H1 (cell line): Measurements from ENCODE around the gene GANC. TPM values are rescaled to one million over a fixed set of nuclear protein-coding genes. Genes with fewer than 3 reads are reported as not detected.
"Not testable (repeated sequence)": the region's sequence is repeated elsewhere in the genome, so short reads cannot be mapped to it uniquely, and the experiment has no call there.

Experiments
- CTCF ChIA-PET: fragments of 300-600 bp; sonication (Branson Sonifier 250); formaldehyde crosslinking; loops from one replicate; lab custom pipeline; 2021; ENCODE audit not compliant: partially characterized antibody; lab: Charles Lee
- POLR2A ChIA-PET: fragments of 300-600 bp; sonication (Branson Sonifier 250); formaldehyde crosslinking; loops from one replicate; lab custom pipeline; 2021; ENCODE audit warnings: inconsistent platforms; ENCODE audit not compliant: partially characterized antibody; lab: Charles Lee
- DNase-seq, 2 experiments: peaks; one replicate each; pipeline versions ENCODE4 v3.0.0 to v3.0.0-alpha.2; 2010 to 2022; ENCODE audit warnings: low spot score in 2 of 2, low read depth in 1 of 2, mixed read lengths in 1 of 2
- FAIRE-seq: peaks from 2 replicates; lab custom pipeline; 2011; peaks lifted over from hg19 to GRCh38; lab: Jason Lieb, UNC
- H2AFZ ChIP-seq: 2 replicates; pipeline ENCODE4 v1.8.1; 2012; ENCODE audit warnings: low read length, inconsistent platforms
- H2AK5ac ChIP-seq: 2 replicates; pipeline ENCODE4 v1.6.1; 2013; ENCODE audit warnings: low read depth, low read length
- H2BK120ac ChIP-seq: replicated peaks from 2 replicates; pipeline ENCODE3; 2013; ENCODE audit warnings: low read depth, low read length, inconsistent platforms
- H2BK12ac ChIP-seq: 2 replicates; pipeline ENCODE4 v1.6.1; 2013; ENCODE audit warnings: low read depth, low read length
- H2BK15ac ChIP-seq: 2 replicates; pipeline ENCODE4 v1.6.1; 2013; ENCODE audit warnings: low read length
- H2BK20ac ChIP-seq: 2 replicates; pipeline ENCODE4 v1.6.1; 2013; ENCODE audit warnings: low read length
- H2BK5ac ChIP-seq: 2 replicates; pipeline ENCODE4 v1.6.1; 2013; ENCODE audit warnings: low read depth, low read length
- H3K14ac ChIP-seq: 2 replicates; pipeline ENCODE4 v1.6.1; 2013; ENCODE audit warnings: inconsistent platforms; ENCODE audit not compliant: insufficient read length
- H3K18ac ChIP-seq: 2 replicates; pipeline ENCODE4 v1.6.1; 2013; ENCODE audit warnings: low read length; ENCODE audit errors: extremely low read depth
- H3K23ac ChIP-seq: 2 replicates; pipeline ENCODE4 v1.6.1; 2013; ENCODE audit warnings: inconsistent platforms; ENCODE audit not compliant: insufficient read length
- H3K23me2 ChIP-seq: 2 replicates; pipeline ENCODE4 v1.6.1; 2013; ENCODE audit warnings: low read depth, low read length
- H3K27ac ChIP-seq: 2 replicates; pipeline ENCODE4 v1.6.1; 2011; ENCODE audit warnings: low read depth, low read length, inconsistent platforms
- H3K27me3 ChIP-seq, 4 experiments: replicated peaks in 1 of 4; 1 replicate in 1 of 4; 2 replicates in 3 of 4; pipeline versions ENCODE4 v1.6.1 to v1.8.1; 2011 to 2013; ENCODE audit warnings: low read length in 3 of 4, mild to moderate bottlenecking in 3 of 4, inconsistent platforms in 2 of 4, mixed read lengths in 2 of 4, moderate library complexity in 1 of 4; ENCODE audit not compliant: control insufficient read depth in 3 of 4, insufficient read depth in 3 of 4; ENCODE audit errors: extremely low read depth in 1 of 4
- H3K36me3 ChIP-seq, 4 experiments: 2 replicates each; pipeline versions ENCODE4 v1.6.1 to v1.8.1; 2011 to 2013; ENCODE audit warnings: mild to moderate bottlenecking in 4 of 4, low read length in 3 of 4, moderate library complexity in 2 of 4, control low read depth in 1 of 4, inconsistent platforms in 1 of 4; ENCODE audit not compliant: insufficient read depth in 4 of 4, control insufficient read depth in 2 of 4
- H3K4ac ChIP-seq: replicated peaks from 2 replicates; pipeline ENCODE3; 2013; ENCODE audit warnings: low read length, low read depth, mixed read lengths, inconsistent platforms; ENCODE audit not compliant: insufficient read length
- H3K4me1 ChIP-seq, 4 experiments: replicated peaks in 1 of 4; 1 replicate in 1 of 4; 2 replicates in 3 of 4; pipeline versions ENCODE4 v1.6.1 to v1.8.1; 2011 to 2013; ENCODE audit warnings: low read length in 3 of 4, inconsistent platforms in 2 of 4, mixed read lengths in 1 of 4; ENCODE audit not compliant: insufficient read depth in 4 of 4, control insufficient read depth in 3 of 4
- H3K4me2 ChIP-seq, 2 experiments: 2 replicates each; pipeline versions ENCODE4 v1.6.1 to v1.8.1; 2011 to 2013; ENCODE audit warnings: low read depth in 2 of 2, low read length in 2 of 2, control low read depth in 1 of 2, inconsistent platforms in 1 of 2, mild to moderate bottlenecking in 1 of 2; ENCODE audit not compliant: insufficient read depth in 1 of 2
- H3K4me3 ChIP-seq, 4 experiments: fragments of 200-600, 300-600 bp in 1 of 4; sonication (generic), shearing (Covaris generic), sonication (Bioruptor Twin) in 1 of 4; 2 replicates each; pipeline versions ENCODE4 v1.5.1 to v1.8.1; 2011 to 2016; ENCODE audit warnings: low read length in 4 of 4, low read depth in 3 of 4, control low read depth in 2 of 4, inconsistent platforms in 2 of 4, mild to moderate bottlenecking in 2 of 4, mixed read lengths in 1 of 4, moderate library complexity in 1 of 4; ENCODE audit not compliant: insufficient read depth in 2 of 4; ENCODE audit errors: extremely low read depth in 1 of 4
- H3K56ac ChIP-seq: replicated peaks from 2 replicates; pipeline ENCODE3; 2013; ENCODE audit warnings: low read depth, mild to moderate bottlenecking, mixed read lengths, low read length, inconsistent platforms; ENCODE audit not compliant: insufficient read length
- H3K79me1 ChIP-seq: 2 replicates; pipeline ENCODE4 v1.6.1; 2013; ENCODE audit warnings: low read depth, low read length, control low read depth
- H3K79me2 ChIP-seq, 2 experiments: 2 replicates each; pipeline versions ENCODE4 v1.6.1 to v1.8.1; 2012 to 2013; ENCODE audit warnings: low read length in 2 of 2, mild to moderate bottlenecking in 2 of 2, inconsistent platforms in 1 of 2; ENCODE audit not compliant: insufficient read depth in 2 of 2, control insufficient read depth in 1 of 2
- H3K9ac ChIP-seq, 4 experiments: replicated peaks in 1 of 4; 1 replicate in 1 of 4; 2 replicates in 3 of 4; pipeline versions ENCODE4 v1.6.1 to v1.8.1; 2011 to 2013; ENCODE audit warnings: low read depth in 3 of 4, low read length in 3 of 4, control low read depth in 2 of 4, mild to moderate bottlenecking in 2 of 4, moderate library complexity in 2 of 4, inconsistent platforms in 1 of 4; ENCODE audit errors: extremely low read depth in 1 of 4
- H3K9me3 ChIP-seq, 2 experiments: 2 replicates each; pipeline versions ENCODE4 v1.6.1 to v1.8.1; 2012 to 2013; ENCODE audit warnings: mild to moderate bottlenecking in 2 of 2, moderate library complexity in 2 of 2, control low read depth in 1 of 2, inconsistent platforms in 1 of 2, low read depth in 1 of 2, low read length in 1 of 2, mixed read lengths in 1 of 2; ENCODE audit not compliant: insufficient read depth in 2 of 2
- H4K20me1 ChIP-seq, 2 experiments: replicated peaks in 1 of 2; 2 replicates each; pipeline versions ENCODE3 to v1.8.1; 2011 to 2013; ENCODE audit warnings: inconsistent platforms in 2 of 2, low read length in 2 of 2, mild to moderate bottlenecking in 1 of 2; ENCODE audit not compliant: insufficient read depth in 2 of 2, control insufficient read depth in 1 of 2
- H4K5ac ChIP-seq: 2 replicates; pipeline ENCODE4 v1.6.1; 2013; ENCODE audit warnings: low read length, low read depth, mixed read lengths, inconsistent platforms; ENCODE audit not compliant: insufficient read length
- H4K8ac ChIP-seq: 2 replicates; pipeline ENCODE4 v1.8.0; 2013; ENCODE audit warnings: mild to moderate bottlenecking, moderate library complexity, low read length, inconsistent platforms; ENCODE audit not compliant: insufficient read depth; ENCODE audit errors: extremely low read depth
- H4K91ac ChIP-seq: replicated peaks from 2 replicates; pipeline ENCODE3; 2013; ENCODE audit warnings: low read length, mixed read lengths, inconsistent platforms; ENCODE audit not compliant: insufficient read length
- BACH1 ChIP-seq: IDR thresholded peaks from 2 replicates; pipeline ENCODE4 v1.6.1; 2012; ENCODE audit warnings: low read length, improper control_type of control experiment
- CBX8 ChIP-seq: fragments of 300-800, 300-1000 bp; sonication (generic); IDR thresholded peaks from 2 replicates; pipeline ENCODE4 v1.7.1; 2016; ENCODE audit warnings: low read depth, low read length, borderline replicate concordance
- EGR1 ChIP-seq: IDR thresholded peaks from 2 replicates; pipeline ENCODE4 v1.6.1; 2011; ENCODE audit warnings: low read depth, low read length, borderline replicate concordance
- GABPA ChIP-seq: IDR thresholded peaks from 2 replicates; pipeline ENCODE4 v1.6.1; 2011; ENCODE audit warnings: mild to moderate bottlenecking, low read length, moderate library complexity, borderline replicate concordance; ENCODE audit not compliant: insufficient read depth
- KDM1A ChIP-seq: fragments of 200-600, 300-600 bp; sonication (generic); IDR thresholded peaks from 2 replicates; pipeline ENCODE4 v1.7.1; 2016; ENCODE audit warnings: mild to moderate bottlenecking, low read length, borderline replicate concordance
- POU5F1 ChIP-seq: IDR thresholded peaks from 2 replicates; pipeline ENCODE4 v1.6.1; 2011; ENCODE audit warnings: low read depth, mild to moderate bottlenecking, low read length, moderate library complexity
- RNF2 ChIP-seq: fragments of 200-900, 300-1000 bp; sonication (generic); IDR thresholded peaks from 2 replicates; pipeline ENCODE4 v1.7.1; 2016; ENCODE audit warnings: borderline replicate concordance, low read depth, mild to moderate bottlenecking, antibody characterized with exemption, low read length; ENCODE audit not compliant: poor library complexity, severe bottlenecking; ENCODE audit errors: missing control alignments
- SP4 ChIP-seq: IDR thresholded peaks from 2 replicates; pipeline ENCODE4 v1.6.1; 2012; ENCODE audit warnings: low read length, inconsistent platforms
- WGBS, 2 experiments: shearing (Covaris generic) in 1 of 2; methylation state at CpG; one replicate each; pipeline versions ENCODE4 v1.1.6 to v1.1.7; 2013 to 2015; ENCODE audit warnings: low lambda C conversion rate in 2 of 2, mixed read lengths in 2 of 2, inconsistent platforms in 1 of 2, low coverage in 1 of 2, missing lambda C conversion rate in 1 of 2; ENCODE audit not compliant: insufficient replicate concordance in 2 of 2, insufficient coverage in 1 of 2, insufficient read length in 1 of 2; ENCODE audit errors: extremely low coverage in 1 of 2, missing lambda C conversion rate in 1 of 2; 5-methylcytosine and 5-hydroxymethylcytosine counted together
- polyA plus RNA-seq, 7 experiments: library from polyadenylated mRNA; depleted of rRNA in 3 of 7; stranded (reverse) in 5 of 7; unstranded in 2 of 7; fragments of >200 nt in 5 of 7; fragments of 200-250 nt in 2 of 7; gene quantifications; 1 replicate in 5 of 7; 2 replicates in 1 of 7; 4 replicates in 1 of 7; pipeline versions ENCODE4 v1.2.1 to v1.2.3, GENCODE V29; 2011 to 2013; ENCODE audit warnings: missing spikeins in 2 of 7, mixed read lengths in 2 of 7
- total RNA-seq: library from RNA; stranded (reverse); fragmentation: NEBNext Ultra II Directional; extraction: Animal tissue kit (Norgen Biotek cat#: 25700); gene quantifications from 2 replicates; pipeline ENCODE4 v1.2.1, GENCODE V29; 2021
- TF ChIP-seq, protein P1 (sequence below): IDR thresholded peaks from 2 replicates; pipeline ENCODE4 v1.6.1; 2011; ENCODE audit warnings: low read depth, mild to moderate bottlenecking, low read length; ENCODE audit not compliant: insufficient read depth
- TF ChIP-seq, protein P2 (sequence below): IDR thresholded peaks from 2 replicates; pipeline ENCODE4 v1.6.1; 2011; ENCODE audit warnings: low read length, improper control_type of control experiment

The GANC gene
- total and polyA plus RNA-seq, 2 of the 8 experiments (the other 6 are each of a cell fraction or from before 2014, with no cell fraction given): 6.8 to 14.4 TPM

DNA sequence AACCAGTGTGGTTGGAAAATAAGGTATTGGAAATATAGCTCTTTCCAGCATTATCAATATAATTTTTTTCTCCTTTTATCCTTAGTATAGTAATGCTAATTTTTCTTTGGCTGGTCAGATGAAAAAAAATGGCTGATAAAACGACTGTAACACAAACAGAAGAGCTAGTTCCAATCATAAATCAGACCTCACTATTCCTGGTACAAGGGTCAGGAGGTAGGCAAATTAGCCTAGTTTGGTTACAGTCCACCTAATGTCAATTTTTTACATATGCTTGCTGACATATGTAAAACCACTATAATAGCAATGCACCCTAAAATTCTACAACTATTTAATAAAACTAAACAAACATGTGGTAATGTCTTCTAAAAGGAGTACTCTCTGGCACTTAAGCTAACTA is 45.0 kb upstream of the GANC start (continued):
- TF ChIP-seq KDM1A (no peak), CBX8 (no peak), POU5F1 (no peak), GABPA (no peak), RNF2 (no peak), SP4 (no peak), EGR1 (no peak), BACH1 (no peak)
- TF ChIP-seq, protein P1, sequence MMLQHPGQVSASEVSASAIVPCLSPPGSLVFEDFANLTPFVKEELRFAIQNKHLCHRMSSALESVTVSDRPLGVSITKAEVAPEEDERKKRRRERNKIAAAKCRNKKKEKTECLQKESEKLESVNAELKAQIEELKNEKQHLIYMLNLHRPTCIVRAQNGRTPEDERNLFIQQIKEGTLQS: no peak
- TF ChIP-seq, protein P2, sequence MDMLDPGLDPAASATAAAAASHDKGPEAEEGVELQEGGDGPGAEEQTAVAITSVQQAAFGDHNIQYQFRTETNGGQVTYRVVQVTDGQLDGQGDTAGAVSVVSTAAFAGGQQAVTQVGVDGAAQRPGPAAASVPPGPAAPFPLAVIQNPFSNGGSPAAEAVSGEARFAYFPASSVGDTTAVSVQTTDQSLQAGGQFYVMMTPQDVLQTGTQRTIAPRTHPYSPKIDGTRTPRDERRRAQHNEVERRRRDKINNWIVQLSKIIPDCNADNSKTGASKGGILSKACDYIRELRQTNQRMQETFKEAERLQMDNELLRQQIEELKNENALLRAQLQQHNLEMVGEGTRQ: no peak

DNA sequence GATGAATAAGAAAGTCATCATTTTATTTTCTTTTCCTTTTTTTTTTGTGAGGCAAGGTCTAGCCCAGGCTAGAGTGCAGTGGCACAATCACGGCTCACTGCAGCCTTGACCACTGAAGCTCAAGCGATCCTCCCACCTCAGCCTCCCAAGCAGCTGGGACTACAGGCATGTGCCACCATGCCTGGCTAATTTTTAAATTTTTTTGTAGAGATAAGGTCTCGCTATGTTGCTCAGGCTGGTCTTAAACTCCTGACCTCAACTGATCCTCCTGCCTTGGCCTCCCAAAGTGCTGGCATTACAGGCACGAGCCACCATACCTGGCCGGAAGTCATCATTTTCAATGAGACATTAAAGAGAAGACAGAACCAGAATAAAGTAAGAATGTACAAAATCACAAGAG is 44.0 kb upstream of the GANC start:
- not testable (repeated sequence) for H4K20me1 ChIP-seq, H3K79me2 ChIP-seq, H3K14ac ChIP-seq, H2BK15ac ChIP-seq, H2BK5ac ChIP-seq, H3K9ac ChIP-seq, H4K5ac ChIP-seq, H4K91ac ChIP-seq, H2AK5ac ChIP-seq, H3K4me2 ChIP-seq, FAIRE-seq, H3K9me3 ChIP-seq, H3K4ac ChIP-seq, H2BK12ac ChIP-seq, H4K8ac ChIP-seq, H3K27me3 ChIP-seq, H3K56ac ChIP-seq, DNase-seq, H3K27ac ChIP-seq, H3K4me1 ChIP-seq, H3K23me2 ChIP-seq, H3K79me1 ChIP-seq, H3K4me3 ChIP-seq, H3K18ac ChIP-seq, H3K23ac ChIP-seq, H2AFZ ChIP-seq, H2BK120ac ChIP-seq, H2BK20ac ChIP-seq
- ChIA-PET POLR2A (interaction anchor here (1.0 kb wide), 1 partner anchor 13 kb away, joined by 3 read pairs; no protein-coding TSS in a partner anchor), CTCF (interaction anchor here (0.9 to 4.1 kb wide), 3 partner anchors 28 to 156 kb away, joined by 3 to 16 read pairs (median 5); partner anchors contain the start of gene PLA2G4F)
- WGBS, 2 experiments: 92% methylated on average over 5 of the region's 5 CpGs; no CpG with 5 or more reads in 1 of the 2 experiments
- H3K36me3 ChIP-seq: peaks cover 8 to 56% (median 24%) of the 10 kb centered on the region in 4 experiments; a peak in 7 of 8 replicates
